Tibial nerve (tissue), 4 donors: ENCODE measurements around the gene CIDEA.

Experiments
- EP300 ChIP-seq, 2 donors: sonication (generic); formaldehyde crosslinking; IDR thresholded peaks; one replicate each; pipeline ENCODE4 v1.6.1; 2017; ENCODE audit warnings: antibody characterized with exemption in 2 of 2, mild to moderate bottlenecking in 1 of 2
- POLR2A ChIP-seq, 2 donors: fragments of 450-650 bp; IDR thresholded peaks; one replicate each; pipeline ENCODE4 v1.6.1; 2017; ENCODE audit warnings: antibody characterized with exemption in 2 of 2, mild to moderate bottlenecking in 2 of 2, moderate library complexity in 2 of 2
- TF ChIP-seq, protein P1 (sequence below), 5 experiments: fragments of 200-600 bp in 3 of 5; fragments of 450-650 bp in 2 of 5; sonication (generic) in 3 of 5; IDR thresholded peaks; one replicate each; pipeline ENCODE4 v1.5.1; 2016 to 2019; ENCODE audit warnings: antibody characterized with exemption in 5 of 5, mild to moderate bottlenecking in 3 of 5, moderate library complexity in 2 of 5

- TF ChIP-seq, protein P1, sequence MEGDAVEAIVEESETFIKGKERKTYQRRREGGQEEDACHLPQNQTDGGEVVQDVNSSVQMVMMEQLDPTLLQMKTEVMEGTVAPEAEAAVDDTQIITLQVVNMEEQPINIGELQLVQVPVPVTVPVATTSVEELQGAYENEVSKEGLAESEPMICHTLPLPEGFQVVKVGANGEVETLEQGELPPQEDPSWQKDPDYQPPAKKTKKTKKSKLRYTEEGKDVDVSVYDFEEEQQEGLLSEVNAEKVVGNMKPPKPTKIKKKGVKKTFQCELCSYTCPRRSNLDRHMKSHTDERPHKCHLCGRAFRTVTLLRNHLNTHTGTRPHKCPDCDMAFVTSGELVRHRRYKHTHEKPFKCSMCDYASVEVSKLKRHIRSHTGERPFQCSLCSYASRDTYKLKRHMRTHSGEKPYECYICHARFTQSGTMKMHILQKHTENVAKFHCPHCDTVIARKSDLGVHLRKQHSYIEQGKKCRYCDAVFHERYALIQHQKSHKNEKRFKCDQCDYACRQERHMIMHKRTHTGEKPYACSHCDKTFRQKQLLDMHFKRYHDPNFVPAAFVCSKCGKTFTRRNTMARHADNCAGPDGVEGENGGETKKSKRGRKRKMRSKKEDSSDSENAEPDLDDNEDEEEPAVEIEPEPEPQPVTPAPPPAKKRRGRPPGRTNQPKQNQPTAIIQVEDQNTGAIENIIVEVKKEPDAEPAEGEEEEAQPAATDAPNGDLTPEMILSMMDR (IDR thresholded peaks at IDR 0.05): no peak
- no peak for TF ChIP-seq POLR2A (IDR thresholded peaks at IDR 0.05)
- no peak for TF ChIP-seq EP300 (IDR thresholded peaks at IDR 0.05)
Observed at GRCh38 chr18:12253663-12254135, 462 bp upstream of the CIDEA start.
